IMR-90 (cell line): ENCODE measurements around the gene TFDP2. TPM values are rescaled to one million over a fixed set of nuclear protein-coding genes. Genes with fewer than 3 reads are reported as not detected.

Source experiments
- ATAC-seq: fragments of 200-7000 bp; cut with Tn5 transposase; 2 replicates; pipeline ENCODE4 v1.9.1; 2020; ENCODE audit warnings: low read depth, mild to moderate bottlenecking, moderate library complexity
- BruUV-seq: library from RNA; stranded (reverse); fragments of 400-500 nt; replicated peaks from 2 replicates; lab custom pipeline; 2021; lab: Mats Ljungman, UMichigan
- CTCF ChIA-PET: fragments of 300-600 bp; formaldehyde crosslinking; extraction: SDS; loops from one replicate; lab custom pipeline; 2021; ENCODE audit warnings: antibody characterized with exemption; lab: Yijun Ruan, JAX
- POLR2A ChIA-PET: fragments of 300-600 bp; sonication (Branson Sonifier 250); formaldehyde crosslinking; loops from one replicate; lab custom pipeline; 2022; ENCODE audit warnings: antibody characterized with exemption; ENCODE audit not compliant: unreplicated experiment; lab: Charles Lee
- DNase-seq: peaks from one replicate; pipeline ENCODE4 v3.0.0; 2013
- H2AFZ ChIP-seq: replicated peaks from 2 replicates; pipeline ENCODE3; 2013; ENCODE audit warnings: low read length, mild to moderate bottlenecking; ENCODE audit not compliant: poor library complexity
- H2AK5ac ChIP-seq: 2 replicates; pipeline ENCODE4 v1.6.1; 2013; ENCODE audit warnings: low read depth, low read length, inconsistent platforms
- H2AK9ac ChIP-seq: replicated peaks from 2 replicates; pipeline ENCODE3; 2013; ENCODE audit warnings: mild to moderate bottlenecking, low read depth, low read length, moderate library complexity; ENCODE audit not compliant: poor library complexity
- H2BK120ac ChIP-seq: 2 replicates; pipeline ENCODE4 v1.6.1; 2013; ENCODE audit warnings: low read depth, low read length, inconsistent platforms
- H2BK15ac ChIP-seq: 3 replicates; pipeline ENCODE4 v1.6.1; 2013; ENCODE audit warnings: low read depth, low read length, inconsistent platforms
- H2BK20ac ChIP-seq: 2 replicates; pipeline ENCODE4 v1.6.1; 2013; ENCODE audit warnings: low read depth, mild to moderate bottlenecking, inconsistent platforms, low read length, moderate library complexity
- H2BK5ac ChIP-seq: 2 replicates; pipeline ENCODE4 v1.6.1; 2013; ENCODE audit warnings: mild to moderate bottlenecking, low read depth, low read length, inconsistent platforms; ENCODE audit not compliant: poor library complexity, severe bottlenecking
- H3K14ac ChIP-seq: replicated peaks from 2 replicates; pipeline ENCODE4 v1.6.1; 2013; ENCODE audit warnings: low read depth, low read length, inconsistent platforms
- H3K18ac ChIP-seq: 2 replicates; pipeline ENCODE4 v1.6.1; 2013; ENCODE audit warnings: low read depth, low read length, control low read depth
- H3K23ac ChIP-seq: 2 replicates; pipeline ENCODE4 v1.6.1; 2013; ENCODE audit warnings: low read depth, low read length, inconsistent platforms
- H3K27ac ChIP-seq: 2 replicates; pipeline ENCODE4 v1.5.1; 2013; ENCODE audit warnings: mild to moderate bottlenecking, control low read depth, low read length; ENCODE audit not compliant: insufficient read depth
- H3K27me3 ChIP-seq: 2 replicates; pipeline ENCODE4 v1.6.1; 2013; ENCODE audit warnings: low read length; ENCODE audit not compliant: control insufficient read depth, insufficient read depth
- H3K36me3 ChIP-seq: 2 replicates; pipeline ENCODE4 v1.6.1; 2013; ENCODE audit warnings: low read length, mixed read lengths; ENCODE audit not compliant: control insufficient read depth, insufficient read depth
- H3K4ac ChIP-seq: 2 replicates; pipeline ENCODE4 v1.6.1; 2013; ENCODE audit warnings: low read depth, low read length, inconsistent platforms
- H3K4me1 ChIP-seq: 2 replicates; pipeline ENCODE4 v1.6.1; 2013; ENCODE audit warnings: low read length, mixed read lengths; ENCODE audit not compliant: control insufficient read depth, insufficient read depth
- H3K4me2 ChIP-seq: 2 replicates; pipeline ENCODE4 v1.6.1; 2013; ENCODE audit warnings: low read depth, mild to moderate bottlenecking, control low read depth, low read length, moderate library complexity
- H3K4me3 ChIP-seq: 2 replicates; pipeline ENCODE4 v1.5.1; 2013; ENCODE audit warnings: low read depth, mild to moderate bottlenecking, control low read depth, low read length, moderate library complexity; ENCODE audit not compliant: insufficient read depth
- H3K56ac ChIP-seq: 2 replicates; pipeline ENCODE4 v1.6.1; 2013; ENCODE audit warnings: low read length, inconsistent platforms; ENCODE audit not compliant: insufficient read depth; ENCODE audit errors: extremely low read depth
- H3K79me1 ChIP-seq, 2 experiments: 2 replicates each; pipeline ENCODE4 v1.6.1; 2013; ENCODE audit warnings: low read length in 2 of 2, inconsistent platforms in 1 of 2, low read depth in 1 of 2
- H3K9ac ChIP-seq: 2 replicates; pipeline ENCODE4 v1.6.1; 2013; ENCODE audit warnings: low read depth, low read length, control low read depth
- H3K9me1 ChIP-seq: 2 replicates; pipeline ENCODE4 v1.6.1; 2013; ENCODE audit warnings: low read length, inconsistent platforms; ENCODE audit not compliant: insufficient read depth
- H3K9me3 ChIP-seq: 2 replicates; pipeline ENCODE4 v1.6.1; 2013; ENCODE audit warnings: low read length; ENCODE audit not compliant: control insufficient read depth, insufficient read depth
- H4K20me1 ChIP-seq: 2 replicates; pipeline ENCODE4 v1.6.1; 2013; ENCODE audit warnings: low read length, inconsistent platforms; ENCODE audit not compliant: insufficient read depth
- H4K5ac ChIP-seq: 2 replicates; pipeline ENCODE4 v1.6.1; 2013; ENCODE audit warnings: mild to moderate bottlenecking, low read depth, low read length, control low read depth
- H4K8ac ChIP-seq, 2 experiments: 2 replicates each; pipeline ENCODE4 v1.6.1; 2013; ENCODE audit warnings: low read depth in 2 of 2, low read length in 2 of 2, control low read depth in 1 of 2, inconsistent platforms in 1 of 2
- H4K91ac ChIP-seq: 2 replicates; pipeline ENCODE4 v1.6.1; 2013; ENCODE audit warnings: low read depth, low read length, inconsistent platforms; ENCODE audit not compliant: insufficient read depth
- BHLHE40 ChIP-seq: fragments of 150-350 bp; IDR thresholded peaks from 2 replicates; pipeline ENCODE4 v1.6.1; 2016; ENCODE audit warnings: mild to moderate bottlenecking, low read depth, low read length
- CEBPB ChIP-seq: IDR thresholded peaks from 2 replicates; pipeline ENCODE4 v1.6.1; 2012; ENCODE audit warnings: low read depth, low read length, improper control_type of control experiment
- FOS ChIP-seq: fragments of 150-350 bp; IDR thresholded peaks from 2 replicates; pipeline ENCODE4 v1.6.1; 2016; ENCODE audit warnings: low read depth, low read length
- MAZ ChIP-seq: IDR thresholded peaks from 2 replicates; pipeline ENCODE4 v1.6.1; 2012; ENCODE audit warnings: low read depth, mild to moderate bottlenecking, low read length, improper control_type of control experiment, moderate library complexity, borderline replicate concordance
- MXI1 ChIP-seq: IDR thresholded peaks from 2 replicates; pipeline ENCODE4 v1.6.1; 2012; ENCODE audit warnings: low read depth, mild to moderate bottlenecking, low read length, moderate library complexity, borderline replicate concordance
- POLR2A ChIP-seq: IDR thresholded peaks from 2 replicates; pipeline ENCODE4 v1.6.1; 2012; ENCODE audit warnings: mild to moderate bottlenecking, low read depth, low read length
- WGBS, 2 experiments: methylation state at CpG; one replicate each; pipeline versions ENCODE4 v1.1.5 to v1.1.7; 2013; ENCODE audit warnings: missing lambda C conversion rate in 2 of 2; ENCODE audit not compliant: insufficient read length in 1 of 2; ENCODE audit errors: extremely low coverage in 2 of 2; 5-methylcytosine and 5-hydroxymethylcytosine counted together
- dilution Hi-C: fragments of 300-500 bp; cut with HindIII; formaldehyde crosslinking; loops from one replicate; pipeline ENCODE4 v1.14.3; 2018; ENCODE audit warnings: low sequenced_read_pairs; ENCODE audit not compliant: unreplicated experiment
- in situ Hi-C: fragments of 300-500 bp; cut with MboI; formaldehyde crosslinking; loops from 3 replicates; pipeline ENCODE4 v1.14.3; 2019; ENCODE audit warnings: low sequenced_read_pairs, inconsistent platforms, mixed read lengths
- intact Hi-C: fragments of 100-400 bp; cut with micrococcal nuclease; formaldehyde crosslinking; loops from 2 replicates; pipeline ENCODE4 v1.10.0; 2022
- polyA plus RNA-seq, 3 experiments: library from polyadenylated mRNA; depleted of rRNA; stranded (reverse); fragments of >200 nt; gene quantifications; 2 replicates each; pipeline ENCODE4 v1.2.3, GENCODE V29; 2012; ENCODE audit warnings: low replicate concordance in 1 of 3
- total RNA-seq: library from RNA; depleted of rRNA; stranded (reverse); fragments of >200 nt; gene quantifications from 2 replicates; pipeline ENCODE4 v1.2.3, GENCODE V29; 2012

The TFDP2 gene
- total and polyA plus RNA-seq, 2 of the 4 experiments (the other 2 are of a cell fraction) = 10.7 to 23.7 TPM

DNA sequence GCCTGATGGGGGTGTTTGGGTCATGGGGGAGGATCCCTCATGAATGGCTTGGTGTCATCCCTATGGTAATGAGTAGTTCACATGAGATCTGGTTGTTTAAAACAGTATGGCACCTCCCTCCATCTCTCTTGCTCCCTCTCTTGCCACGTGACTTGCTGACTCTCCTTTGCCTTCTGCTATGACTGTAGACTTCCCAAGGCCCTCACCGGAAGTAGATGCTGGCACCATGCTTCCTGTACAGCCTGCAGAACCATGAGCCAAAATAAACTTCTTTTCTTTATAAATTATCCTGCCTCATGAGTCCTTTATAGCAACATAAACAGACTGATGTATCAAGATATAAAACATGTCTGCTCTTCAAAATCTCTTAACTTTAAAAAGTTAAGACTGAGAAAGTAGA lies 96.1 kb downstream of the TFDP2 start:
- no peaks in the 10 kb centered on the region for H3K9me1 ChIP-seq
- H3K23ac ChIP-seq = no peak overlapping the region
- POLR2A ChIA-PET = no interaction called here
- H2BK20ac ChIP-seq = no peak overlapping the region
- no peak overlapping the region for H2AFZ ChIP-seq
- no peak overlapping the region for H4K91ac ChIP-seq
- H3K4me3 ChIP-seq = no peak overlapping the region
- H4K20me1 ChIP-seq = no peaks in the 10 kb centered on the region
- H3K79me1 ChIP-seq = no peaks in the 10 kb centered on the region
- dilution Hi-C loops (no loop called here), intact Hi-C loops (no loop called here), in situ Hi-C loops (no loop called here)
- H3K36me3 ChIP-seq = no peaks in the 10 kb centered on the region
- ATAC-seq (no peak), DNase-seq (no peak)
- H3K4me1 ChIP-seq = no peaks in the 10 kb centered on the region
- no peak overlapping the region for H2AK9ac ChIP-seq
- no peak overlapping the region for H4K5ac ChIP-seq
- TF ChIP-seq BHLHE40 = no peak
- no peak for TF ChIP-seq POLR2A
- TF ChIP-seq MAZ = no peak
- TF ChIP-seq CEBPB = no peak
- TF ChIP-seq FOS = no peak
- no peak for TF ChIP-seq MXI1
- H3K18ac ChIP-seq = no peak overlapping the region
- no peak overlapping the region for H2BK120ac ChIP-seq
- no peaks in the 10 kb centered on the region for H3K27me3 ChIP-seq
- no peak overlapping the region for H3K56ac ChIP-seq
- H3K4ac ChIP-seq = no peak overlapping the region
- H3K4me2 ChIP-seq = no peak overlapping the region
- no peak overlapping the region for H2BK5ac ChIP-seq
- H4K8ac ChIP-seq = no peak overlapping the region
- no peak overlapping the region for H3K27ac ChIP-seq
- BruUV-seq = no TSS peak
- H2BK15ac ChIP-seq = no peak overlapping the region
- H3K9me3 ChIP-seq = no peaks in the 10 kb centered on the region
- no peak overlapping the region for H3K14ac ChIP-seq
- no peak overlapping the region for H3K9ac ChIP-seq
- CTCF ChIA-PET = no interaction called here
- no CpG with 5 or more reads among the region's 2 CpGs for WGBS, 2 experiments
- H2AK5ac ChIP-seq = no peak overlapping the region
